ENCODE measurements around the gene CDC37.
A peak's percentile ranks its signal among the peaks of the same experiment; 100 is the strongest.
"Not testable (repeated sequence)": the region's sequence is repeated elsewhere in the genome, so short reads cannot be mapped to it uniquely, and the experiment has no call there.

The CDC37 gene

DNA sequence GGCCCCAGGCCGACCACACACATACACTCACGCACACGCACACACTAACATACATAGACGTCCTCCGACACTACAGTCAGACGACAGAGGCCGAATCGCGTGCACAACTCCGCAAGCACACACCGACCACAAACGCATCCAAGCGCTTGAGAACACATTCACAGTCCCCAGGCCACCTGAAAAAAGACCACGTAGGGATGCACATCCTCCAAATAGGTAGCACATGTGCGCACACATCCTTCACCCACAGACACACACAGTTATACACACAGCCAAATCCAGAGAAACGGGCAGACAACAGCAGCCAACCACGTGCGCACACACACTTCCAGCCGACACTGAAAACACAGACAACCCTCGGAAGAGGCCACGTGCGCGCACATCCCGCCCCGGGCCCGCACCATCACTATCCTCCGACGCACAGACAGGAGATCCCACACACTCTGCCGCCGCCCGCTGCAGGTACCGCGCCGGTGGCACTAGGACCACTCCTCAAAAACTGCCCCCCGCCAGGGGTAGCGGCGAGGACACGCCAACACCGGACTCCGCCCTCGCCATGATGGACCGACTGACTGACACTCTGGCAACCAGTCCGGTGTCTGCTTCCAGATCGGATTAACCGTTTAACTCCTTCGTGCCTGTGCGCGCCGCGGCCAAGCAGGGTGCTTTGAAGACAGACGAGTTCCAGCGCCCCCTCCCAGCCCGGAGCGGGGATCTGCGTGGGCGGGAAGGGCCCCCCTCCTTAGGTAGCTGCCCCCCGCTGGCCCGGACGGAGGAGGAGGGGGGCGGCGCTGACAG, 16.5 kb upstream of the CDC37 start:
- no peak for DNase-seq (ENCODE audit: low spot score)

DNA sequence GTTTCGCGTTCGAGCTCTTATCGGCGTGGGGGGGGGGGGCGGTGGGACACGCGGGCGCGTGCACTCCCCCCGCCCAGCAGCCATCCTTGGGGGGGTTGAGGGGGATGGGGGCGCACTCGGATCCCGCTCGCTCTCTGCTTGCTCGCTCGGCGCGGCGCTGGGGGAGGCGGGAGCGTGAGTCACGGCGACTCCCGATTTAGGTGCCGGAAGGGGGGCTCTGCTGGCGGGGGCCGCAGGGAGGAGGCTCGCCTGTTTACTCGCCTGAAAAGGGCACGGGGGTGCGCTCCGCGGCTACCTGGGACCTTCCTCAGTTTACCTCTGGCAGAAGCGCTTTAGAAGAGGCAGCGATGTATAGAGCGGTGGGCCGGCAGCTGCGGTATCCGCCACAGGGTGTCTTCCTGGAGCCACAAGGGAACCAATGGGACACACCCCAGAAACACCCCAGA, 15.9 kb upstream of the CDC37 start:
- DNase-seq (ENCODE audit: low spot score) = no peak

- no peak for DNase-seq (ENCODE audit: low spot score)
Measured at GRCh38 chr19:10418485-10419199, 15.3 kb upstream of the CDC37 start.

GRCh38 chr19:10418235-10418484, 14.8 kb upstream of the CDC37 start:
- DNase-seq (ENCODE audit: low spot score) = no peak

GRCh38 chr19:10417541-10418234, 14.3 kb upstream of the CDC37 start:
- no peak for DNase-seq (ENCODE audit: low spot score)

- DNase-seq (ENCODE audit: low spot score) = peak; percentile 89
Measured at GRCh38 chr19:10416380-10417257, 13.3 kb upstream of the CDC37 start.

DNA sequence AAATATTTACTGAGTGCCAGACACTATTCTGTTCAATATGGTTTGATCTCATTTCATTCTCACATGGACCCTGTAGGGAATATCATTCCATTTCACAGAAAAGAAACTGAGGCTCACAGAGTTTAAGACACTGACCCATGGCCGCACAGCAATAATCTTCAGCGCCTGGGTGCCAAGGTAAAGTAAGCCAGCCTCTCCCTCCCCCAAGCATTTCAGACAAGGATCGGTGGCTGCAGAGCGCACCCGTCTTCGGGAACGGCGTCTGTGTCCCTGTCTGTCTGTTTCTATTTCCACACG, 12.7 kb upstream of the CDC37 start:
- no peak for DNase-seq (ENCODE audit: low spot score)

- peak; percentile 56 for DNase-seq (ENCODE audit: low spot score)
Measured at GRCh38 chr19:10412257-10412977, 9.1 kb upstream of the CDC37 start.

DNA sequence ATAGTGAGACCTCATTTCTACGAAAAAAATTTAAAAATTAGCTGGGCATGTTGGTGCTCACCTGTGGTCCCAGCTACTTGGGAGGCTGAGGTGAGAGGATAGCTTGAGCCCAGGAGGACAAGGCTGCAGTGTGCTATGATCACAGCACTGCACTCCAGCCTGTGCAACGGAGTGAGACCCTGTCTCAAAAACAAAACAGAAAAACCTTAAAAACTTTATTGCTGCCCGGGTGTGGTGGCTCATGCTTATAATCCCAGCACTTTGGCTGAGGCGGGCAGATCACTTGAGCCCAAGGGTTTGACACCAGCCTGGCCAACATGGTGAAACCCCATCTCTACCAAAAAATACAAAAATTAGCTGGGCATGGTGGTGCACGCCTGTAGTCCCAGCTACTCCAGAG, 7.9 kb upstream of the CDC37 start:
- DNase-seq (ENCODE audit: low spot score) = not testable (repeated sequence)

DNA sequence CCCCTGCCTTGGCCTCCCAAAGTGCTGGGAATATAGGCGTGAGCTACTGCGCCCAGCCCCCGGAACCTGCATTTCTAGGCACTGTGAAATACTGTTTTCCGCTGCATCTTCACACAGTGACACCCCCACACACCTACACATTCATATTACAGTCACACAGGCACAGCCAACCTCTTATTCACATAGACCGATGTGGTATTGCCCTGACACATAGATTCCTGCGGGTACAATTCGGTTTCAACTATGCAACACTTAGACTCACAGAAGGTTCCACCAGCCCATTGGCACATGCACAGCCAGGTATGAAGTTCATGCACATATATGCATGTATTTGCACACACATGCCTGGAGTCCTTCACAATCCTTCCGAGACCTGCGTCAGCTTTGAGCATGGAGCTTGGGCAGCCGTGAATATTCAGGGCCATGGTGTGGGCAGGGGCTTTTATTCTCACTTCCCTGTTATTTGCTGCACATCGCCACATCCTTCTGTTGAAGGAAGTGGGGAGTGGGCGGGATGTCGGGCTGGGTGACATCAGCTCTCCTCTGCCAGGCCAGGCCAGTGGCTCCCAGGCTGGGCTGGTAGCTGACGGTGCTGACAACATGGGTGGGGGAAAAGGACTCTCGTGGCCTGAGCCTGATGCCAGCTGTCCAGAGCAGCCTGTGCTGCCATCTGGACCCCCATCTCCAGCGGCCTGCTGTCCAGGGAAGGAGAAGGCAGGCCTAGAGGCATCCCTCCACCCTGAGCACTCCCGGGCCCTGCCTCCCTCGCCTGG, 5.4 kb upstream of the CDC37 start:
- peak; percentile 70 for DNase-seq (ENCODE audit: low spot score)

DNA sequence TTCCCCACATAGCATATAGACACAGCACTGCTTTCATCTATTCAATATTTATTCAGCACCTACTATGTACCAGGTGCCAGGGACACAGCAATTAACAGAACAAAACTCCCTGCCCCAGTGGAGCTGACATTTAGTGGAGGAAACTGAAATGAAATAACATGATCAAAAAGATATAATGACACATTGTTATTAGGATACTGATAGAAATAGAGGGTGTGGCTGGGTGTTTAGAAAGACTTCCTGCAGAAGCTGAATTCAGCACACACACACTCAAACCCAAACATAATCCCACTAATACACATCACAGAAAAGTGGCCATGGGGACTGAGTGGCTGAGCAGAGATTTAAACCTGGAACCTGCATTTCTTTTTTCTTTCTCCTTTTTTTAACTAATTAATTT, 3.8 kb upstream of the CDC37 start:
- peak; percentile 40 for DNase-seq (ENCODE audit: low spot score)

DNA sequence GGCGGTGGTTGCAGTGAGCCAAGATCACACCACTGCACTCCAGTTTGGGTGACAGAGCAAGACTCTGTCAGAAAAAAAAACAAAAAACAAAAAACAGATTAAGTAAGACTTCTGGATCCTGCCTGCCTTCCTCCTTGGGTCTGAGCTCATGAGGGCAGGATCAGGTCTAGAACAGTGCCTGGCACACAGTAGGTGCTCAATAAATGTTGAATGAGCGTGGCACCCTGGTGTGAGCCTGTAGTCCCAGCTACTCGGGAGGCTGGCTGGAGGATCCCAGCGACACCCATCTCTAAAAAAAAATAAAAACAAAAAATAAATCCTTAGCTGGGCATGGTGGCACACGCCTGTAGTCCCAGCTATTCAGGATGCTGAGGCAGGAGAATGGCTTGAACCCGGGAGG, 2.8 kb upstream of the CDC37 start:
- no peak for DNase-seq (ENCODE audit: low spot score)

- DNase-seq (ENCODE audit: low spot score) = peak; percentile 68
Measured at GRCh38 chr19:10404888-10405820, 1.8 kb upstream of the CDC37 start.

GRCh38 chr19:10402441-10403038, 802 bp downstream of the CDC37 start:
- no peak for DNase-seq (ENCODE audit: low spot score)

GRCh38 chr19:10399878-10400277, 3.5 kb downstream of the CDC37 start:
- DNase-seq (ENCODE audit: low spot score) = no peak

DNA sequence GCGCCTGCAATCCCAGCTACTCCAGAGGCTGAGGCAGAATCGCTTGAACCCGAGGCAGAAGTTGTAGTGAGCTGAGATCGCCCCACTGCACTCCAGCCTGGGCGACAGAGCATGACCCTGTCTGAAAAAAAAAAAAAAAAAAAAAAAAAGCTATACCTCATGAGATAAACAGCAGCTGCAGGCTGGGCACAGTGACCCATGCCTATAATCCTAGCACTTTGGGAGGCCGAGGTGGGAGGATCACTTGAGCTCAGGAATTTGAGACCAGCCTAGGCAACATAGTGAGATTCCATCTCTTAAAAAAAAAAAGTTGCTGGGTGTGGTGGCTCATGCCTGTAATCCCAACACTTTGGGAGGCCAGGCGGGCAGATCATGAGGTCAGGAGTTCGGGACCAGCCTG, 4.0 kb downstream of the CDC37 start:
- DNase-seq (ENCODE audit: low spot score) = not testable (repeated sequence)

GRCh38 chr19:10398819-10399218, 4.5 kb downstream of the CDC37 start:
- no peak for DNase-seq (ENCODE audit: low spot score)

GRCh38 chr19:10395917-10396316, 7.4 kb downstream of the CDC37 start:
- DNase-seq (ENCODE audit: low spot score) = no peak

DNA sequence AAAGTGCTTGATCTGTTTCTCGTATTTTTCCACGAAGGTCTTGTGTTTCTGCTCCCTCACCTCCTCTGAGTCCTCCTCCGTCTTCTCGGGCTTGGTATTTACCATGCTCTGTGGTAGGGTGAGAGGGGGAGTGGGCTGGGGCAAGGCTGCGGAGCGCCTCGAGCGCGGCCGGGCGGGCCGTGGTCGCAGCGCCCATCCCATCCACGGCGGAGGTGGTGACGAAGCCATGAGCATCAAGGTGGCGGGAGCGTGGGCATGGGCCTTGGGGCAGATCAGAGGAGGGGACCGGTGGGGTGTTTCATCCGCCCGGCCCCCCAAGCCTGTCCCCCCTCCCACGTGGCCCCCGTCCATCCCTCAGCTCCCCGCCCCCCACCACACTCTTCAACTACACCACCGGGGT, 7.9 kb downstream of the CDC37 start:
- no peak for DNase-seq (ENCODE audit: low spot score)
